Right lobe of liver (tissue), 4 donors: Measurements from ENCODE around the gene LIN7B.

Experiments
- POLR2A ChIP-seq: fragments of 450-650 bp; IDR thresholded peaks from one replicate; pipeline ENCODE4 v1.6.1; 2017; ENCODE audit warnings: antibody characterized with exemption, mild to moderate bottlenecking
- TF ChIP-seq, protein P1 (sequence below), 4 donors: fragments of 200-600 bp in 3 of 4; fragments of 450-650 bp in 1 of 4; IDR thresholded peaks; one replicate each; pipeline versions ENCODE4 v1.5.1 to v1.8.0; 2016 to 2022; ENCODE audit warnings: antibody characterized with exemption in 4 of 4, mild to moderate bottlenecking in 2 of 4
- donor health status: DM: no; HTN: no; CAD: no.
- donor health status: DM: no; HTN: no; CAD: no.
- donor health status: DM: no; HTN: yes; CAD: no.

DNA sequence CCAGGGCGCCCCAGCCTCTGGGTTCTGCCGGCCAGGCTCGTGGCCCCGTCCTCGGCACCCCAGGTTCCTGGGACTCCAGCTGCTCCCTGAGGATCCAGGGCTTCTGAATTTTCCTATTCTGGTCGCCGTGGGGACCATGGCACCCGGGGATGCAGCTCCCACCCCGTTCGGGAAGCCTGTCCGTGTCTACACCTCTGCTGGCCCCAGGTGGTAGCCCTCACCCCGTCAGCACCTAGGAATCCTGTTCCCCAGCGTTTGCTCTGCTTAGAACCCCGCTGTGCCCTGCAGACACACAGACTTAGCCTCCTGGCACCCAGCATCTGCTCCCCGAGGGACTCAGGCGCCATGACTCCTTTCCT is 6.1 kb downstream of the LIN7B start:
- TF ChIP-seq, protein P1, sequence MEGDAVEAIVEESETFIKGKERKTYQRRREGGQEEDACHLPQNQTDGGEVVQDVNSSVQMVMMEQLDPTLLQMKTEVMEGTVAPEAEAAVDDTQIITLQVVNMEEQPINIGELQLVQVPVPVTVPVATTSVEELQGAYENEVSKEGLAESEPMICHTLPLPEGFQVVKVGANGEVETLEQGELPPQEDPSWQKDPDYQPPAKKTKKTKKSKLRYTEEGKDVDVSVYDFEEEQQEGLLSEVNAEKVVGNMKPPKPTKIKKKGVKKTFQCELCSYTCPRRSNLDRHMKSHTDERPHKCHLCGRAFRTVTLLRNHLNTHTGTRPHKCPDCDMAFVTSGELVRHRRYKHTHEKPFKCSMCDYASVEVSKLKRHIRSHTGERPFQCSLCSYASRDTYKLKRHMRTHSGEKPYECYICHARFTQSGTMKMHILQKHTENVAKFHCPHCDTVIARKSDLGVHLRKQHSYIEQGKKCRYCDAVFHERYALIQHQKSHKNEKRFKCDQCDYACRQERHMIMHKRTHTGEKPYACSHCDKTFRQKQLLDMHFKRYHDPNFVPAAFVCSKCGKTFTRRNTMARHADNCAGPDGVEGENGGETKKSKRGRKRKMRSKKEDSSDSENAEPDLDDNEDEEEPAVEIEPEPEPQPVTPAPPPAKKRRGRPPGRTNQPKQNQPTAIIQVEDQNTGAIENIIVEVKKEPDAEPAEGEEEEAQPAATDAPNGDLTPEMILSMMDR (IDR thresholded peaks at IDR 0.05) = no peak
- no peak for TF ChIP-seq POLR2A
